Ovary (tissue), 3 donors: Measurements from ENCODE around the gene RDH11.

Experiments
- CTCF ChIP-seq, 3 donors: fragments of 450-650 bp in 2 of 3; fragments of 200-600 bp in 1 of 3; IDR thresholded peaks; one replicate each; pipeline versions ENCODE4 v1.5.1 to v1.8.0; 2016 to 2022; ENCODE audit warnings: antibody characterized with exemption in 3 of 3, mild to moderate bottlenecking in 1 of 3
- EP300 ChIP-seq: sonication (generic); formaldehyde crosslinking; IDR thresholded peaks from one replicate; pipeline ENCODE4 v1.6.1; 2017; ENCODE audit warnings: antibody characterized with exemption
- POLR2A ChIP-seq: fragments of 450-650 bp; IDR thresholded peaks from one replicate; pipeline ENCODE4 v1.6.1; 2017; ENCODE audit warnings: antibody characterized with exemption, mild to moderate bottlenecking, moderate library complexity
- donor health status: DM: no; HTN: no; CAD: no.

- TF ChIP-seq POLR2A: no peak
- no peak for TF ChIP-seq CTCF (IDR thresholded peaks at IDR 0.05)
- no peak for TF ChIP-seq EP300
These were observed 21.5 kb upstream of the RDH11 start for GRCh38 chr14:67717048-67717447.
